ENCODE data around the gene CDCA3. TPM values are rescaled to one million over a fixed set of nuclear protein-coding genes. Genes with fewer than 3 reads are reported as not detected.

CDCA3 gene
- 59.8 and 88.8 TPM in 2 replicates for total RNA-seq (2014; rRNA removed; shearing (Covaris generic))

DNA sequence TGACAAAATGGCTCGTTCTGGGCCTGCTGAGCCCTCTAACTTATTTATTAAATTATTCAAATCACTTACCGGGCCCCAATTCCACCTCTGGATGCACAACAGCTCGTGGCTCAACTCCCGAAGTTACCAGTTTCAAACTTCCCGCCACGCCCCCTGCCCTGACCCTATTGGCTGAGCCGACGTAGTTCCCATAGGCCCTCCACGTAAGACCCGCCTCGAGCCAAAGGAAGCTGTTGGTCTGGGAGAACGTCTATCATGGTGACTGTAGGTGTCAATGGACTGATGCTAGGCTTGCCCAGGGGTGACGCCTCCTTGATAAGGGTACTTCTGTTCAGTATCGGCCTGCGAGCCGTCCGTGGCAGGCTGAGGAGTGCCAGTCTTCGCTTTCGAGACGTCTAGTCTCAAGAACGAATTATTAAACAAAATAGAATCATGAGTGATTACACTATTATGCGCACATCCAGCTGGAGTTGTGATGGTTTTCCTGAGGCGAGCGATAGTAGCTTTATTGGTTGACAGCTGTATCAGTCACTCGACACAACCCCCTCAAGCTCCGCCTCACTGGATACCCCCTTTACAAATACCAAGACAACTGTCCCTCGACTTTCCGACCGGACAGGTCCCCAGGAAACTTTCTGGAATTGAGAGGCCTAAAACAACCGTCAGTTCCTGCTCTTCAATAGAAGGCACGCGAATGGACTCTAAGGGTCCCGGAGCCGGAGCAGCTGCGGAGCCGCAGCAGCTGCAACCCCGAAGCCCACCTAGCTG lies at the start of gene CDCA3:
Gene CDCA3 (minus strand): TSS at position 134 of the 768 bp plus-strand sequence. CDS start 334 bp downstream, outside the sequence.

GRCh38 chr12:6873094-6874014 lies 22.3 kb upstream of the CDCA3 start, which contains the start of gene SPSB2:
Gene SPSB2, minus strand, starts transcription at chr12:6873303. Its CDS starts 402 bp downstream, at chr12:6872901.

GRCh38 chr12:6867413-6868210 lies 16.5 kb upstream of the CDCA3 start, which contains the start of gene TPI1:
Gene TPI1, plus strand, starts transcription at chr12:6867531. Its CDS starts 36 bp downstream, at chr12:6867567.

DNA sequence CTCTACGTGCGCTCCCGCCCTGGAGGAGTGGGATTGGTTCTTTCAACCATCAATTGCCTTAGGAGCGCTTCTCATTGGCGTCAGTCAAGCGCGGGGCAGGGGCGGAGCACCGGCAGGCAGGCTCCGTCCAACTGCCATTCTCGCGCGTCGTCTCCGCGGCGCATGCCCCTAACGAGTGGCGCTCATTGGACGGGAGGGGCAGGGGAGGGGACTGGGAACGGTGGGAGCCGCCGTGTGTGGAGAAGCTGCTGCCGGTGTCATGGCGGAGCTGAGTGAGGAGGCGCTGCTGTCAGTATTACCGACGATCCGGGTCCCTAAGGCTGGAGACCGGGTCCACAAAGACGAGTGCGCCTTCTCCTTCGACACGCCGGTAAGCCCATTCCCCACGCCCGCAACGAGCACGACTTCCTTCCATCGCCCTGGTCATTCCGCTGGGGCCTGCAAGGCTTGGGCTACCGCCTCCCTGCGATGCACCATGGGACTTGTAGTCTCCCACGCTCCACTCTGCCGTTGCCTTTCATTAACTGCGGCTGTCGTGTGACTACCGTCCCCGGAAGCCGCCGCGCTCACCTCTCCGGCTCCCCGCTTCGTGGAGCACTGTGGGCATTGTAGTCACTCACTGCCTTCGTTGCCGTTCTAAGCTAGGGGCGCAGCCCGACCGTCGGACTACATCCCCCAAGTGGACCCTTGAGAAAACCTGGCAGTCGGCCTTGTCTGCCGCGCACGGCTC lies 1.0 kb upstream of the CDCA3 start, which contains the start of gene USP5:
Gene USP5 (plus strand): TSS at position 230 of the 730 bp plus-strand sequence. CDS start 30 bp downstream, at position 260.

DNA sequence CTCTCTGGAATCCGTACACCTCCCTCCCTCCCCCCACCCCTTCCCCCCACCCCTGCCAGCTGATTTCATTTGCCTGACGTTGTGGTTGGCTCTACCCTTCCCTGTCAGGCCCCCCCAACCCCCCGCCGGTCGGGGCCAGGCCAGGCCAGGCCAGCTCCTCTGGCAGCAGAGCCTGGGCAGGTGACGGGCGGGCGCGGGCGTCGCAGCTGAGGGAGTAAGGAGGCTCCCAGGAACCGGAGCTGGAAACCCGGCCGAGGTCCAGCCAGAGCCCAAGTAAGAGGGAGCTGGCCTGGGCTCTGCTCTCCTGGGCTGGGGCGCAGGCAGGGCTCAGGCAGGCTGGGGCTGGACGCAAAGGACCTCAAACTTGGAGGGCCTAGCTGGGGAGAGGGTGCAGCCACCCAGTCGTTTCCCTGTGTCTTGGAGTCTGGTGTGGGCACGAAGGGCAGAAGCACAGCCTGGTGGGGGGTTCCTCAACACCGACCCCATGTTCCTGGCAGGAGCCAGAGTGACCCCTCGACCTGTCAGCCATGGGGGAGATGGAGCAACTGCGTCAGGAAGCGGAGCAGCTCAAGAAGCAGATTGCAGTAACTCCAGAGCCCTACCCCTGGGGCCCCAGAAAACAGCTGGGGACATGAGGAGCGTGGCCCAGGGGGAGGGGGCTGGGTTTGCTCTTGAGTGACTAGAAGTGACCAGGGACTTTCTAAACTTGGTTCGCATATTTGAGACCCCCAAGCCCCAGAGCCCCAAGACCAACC lies 10.1 kb downstream of the CDCA3 start, which contains the start of gene GNB3:
Gene GNB3 (plus strand): TSS at position 165 of the 755 bp plus-strand sequence. CDS start 363 bp downstream, at position 528.

DNA sequence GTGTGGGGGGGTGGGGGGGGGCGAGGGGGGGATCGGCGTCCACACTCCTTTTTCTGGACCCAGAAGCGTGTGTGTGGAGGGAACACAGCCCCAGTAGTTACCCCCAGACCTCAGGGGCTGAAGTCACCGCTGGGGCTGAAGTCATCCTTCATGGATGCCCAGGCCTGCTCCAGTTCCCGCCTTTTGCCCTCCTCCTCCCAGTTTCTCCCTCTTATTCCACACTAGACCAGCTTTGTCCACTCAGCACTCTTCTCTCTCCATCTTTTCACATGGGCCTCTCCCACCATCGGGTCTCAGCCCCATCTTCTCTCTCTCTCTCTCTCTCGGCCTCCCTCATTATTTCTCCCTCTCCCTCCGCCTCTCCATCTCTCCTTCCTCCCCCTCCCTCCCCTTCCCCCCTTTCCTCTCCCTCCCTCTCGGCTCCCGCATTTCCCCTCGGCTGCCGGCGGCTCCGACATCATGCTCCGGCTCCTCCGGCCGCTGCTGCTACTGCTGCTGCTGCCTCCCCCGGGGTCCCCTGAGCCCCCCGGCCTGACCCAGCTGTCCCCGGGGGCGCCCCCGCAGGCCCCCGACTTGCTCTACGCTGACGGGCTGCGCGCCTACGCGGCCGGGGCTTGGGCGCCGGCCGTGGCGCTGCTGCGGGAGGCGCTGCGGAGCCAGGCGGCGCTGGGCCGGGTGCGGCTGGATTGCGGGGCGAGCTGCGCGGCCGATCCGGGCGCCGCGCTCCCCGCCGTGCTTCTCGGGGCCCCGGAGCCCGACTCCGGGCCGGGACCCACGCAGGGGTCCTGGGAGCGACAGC lies 22.9 kb downstream of the CDCA3 start, which contains the start of gene P3H3:
Gene P3H3 (plus strand): TSS at position 426 of the 799 bp plus-strand sequence. CDS start 34 bp downstream, at position 460.

DNA sequence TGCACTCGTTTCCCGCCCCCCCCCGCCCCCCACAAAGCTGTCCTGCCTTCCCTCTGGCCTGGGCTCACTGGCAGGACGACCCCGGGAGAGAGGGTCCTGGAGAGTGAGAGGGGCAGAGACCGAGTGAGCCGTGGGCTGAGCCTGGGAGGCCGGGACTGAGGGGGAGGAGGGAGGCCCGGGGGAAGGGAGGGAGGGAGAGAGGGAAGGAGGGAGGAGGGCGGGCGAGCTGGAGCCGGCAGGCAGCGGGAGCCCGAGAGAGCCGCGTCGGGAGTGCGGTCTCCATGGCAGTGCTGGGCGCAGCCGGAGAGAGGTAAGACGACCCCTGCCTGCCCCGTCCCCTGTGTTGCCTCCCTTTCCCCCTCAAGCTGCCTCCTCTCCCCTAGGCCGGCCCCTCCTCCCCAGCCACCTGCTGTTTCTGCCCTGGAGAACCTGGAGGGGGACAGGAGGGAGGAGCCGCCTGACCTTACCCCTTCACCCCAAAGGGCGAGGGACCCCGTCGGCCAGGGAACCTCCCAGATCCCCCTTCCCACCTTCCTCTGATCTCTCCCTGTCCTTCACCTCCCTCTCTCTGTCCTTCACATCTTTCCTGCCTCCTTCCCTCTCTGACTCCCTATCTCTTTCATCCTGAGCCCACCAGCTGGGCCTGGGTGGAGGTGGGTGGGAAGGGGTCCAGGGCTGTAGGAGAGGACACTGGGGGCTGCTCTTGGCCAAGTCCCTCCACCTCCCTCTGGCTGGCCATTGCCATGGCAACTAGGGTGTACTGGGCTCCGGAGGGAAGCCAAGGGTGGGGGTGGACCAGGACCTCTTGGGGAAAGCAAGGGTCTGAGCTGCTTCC lies 29.3 kb downstream of the CDCA3 start, which contains the start of gene GPR162:
Gene GPR162 (plus strand): TSS at position 231 of the 835 bp plus-strand sequence. CDS start 2,078 bp downstream, outside the sequence.

Other genes starting within 250 kb of the CDCA3 start
- gene CHD4, start 243.9 kb downstream of the CDCA3 start, total RNA-seq (2014; rRNA removed; shearing (Covaris generic)) = 322 and 354 TPM in 2 replicates
- gene LPAR5, start 215.3 kb downstream of the CDCA3 start, total RNA-seq (2014; rRNA removed; shearing (Covaris generic)) = 0.40 and 0.98 TPM in 2 replicates
- not detected in 2 replicates for gene ACRBP, start 203.9 kb downstream of the CDCA3 start, total RNA-seq (2014; rRNA removed; shearing (Covaris generic))
- gene ING4, start 188.2 kb downstream of the CDCA3 start, total RNA-seq (2014; rRNA removed; shearing (Covaris generic)) = 41.6 and 45.4 TPM in 2 replicates
- gene ZNF384, start 161.9 kb downstream of the CDCA3 start, total RNA-seq (2014; rRNA removed; shearing (Covaris generic)) = 32.5 and 32.7 TPM in 2 replicates
- gene PIANP, start 150.5 kb downstream of the CDCA3 start, total RNA-seq (2014; rRNA removed; shearing (Covaris generic)) = 0.08 TPM in 1 of 2 replicates, not detected in the other
- gene COPS7A, start 127.2 kb downstream of the CDCA3 start, total RNA-seq (2014; rRNA removed; shearing (Covaris generic)) = 107 and 109 TPM in 2 replicates
- 248 and 252 TPM in 2 replicates for gene MLF2, start 98.1 kb downstream of the CDCA3 start, total RNA-seq (2014; rRNA removed; shearing (Covaris generic))
- gene PTMS, start 84.9 kb downstream of the CDCA3 start, total RNA-seq (2014; rRNA removed; shearing (Covaris generic)) = 130 and 133 TPM in 2 replicates
- gene LAG3, start 78.8 kb downstream of the CDCA3 start, total RNA-seq (2014; rRNA removed; shearing (Covaris generic)) = 0.64 and 1.4 TPM in 2 replicates
- gene CD4, start 61.8 kb downstream of the CDCA3 start, total RNA-seq (2014; rRNA removed; shearing (Covaris generic)) = 0.04 TPM in 1 of 2 replicates, not detected in the other
- gene GPR162, start 29.5 kb downstream of the CDCA3 start, total RNA-seq (2014; rRNA removed; shearing (Covaris generic)) = 2.7 and 3.7 TPM in 2 replicates
- gene P3H3, start 22.9 kb downstream of the CDCA3 start, total RNA-seq (2014; rRNA removed; shearing (Covaris generic)) = 24.4 and 25.4 TPM in 2 replicates
- 0.60 and 1.5 TPM in 2 replicates for gene GNB3, start 10.4 kb downstream of the CDCA3 start, total RNA-seq (2014; rRNA removed; shearing (Covaris generic))
- 104 and 105 TPM in 2 replicates for gene USP5, start 864 bp upstream of the CDCA3 start, total RNA-seq (2014; rRNA removed; shearing (Covaris generic))
- 1,258 and 1,261 TPM in 2 replicates for gene TPI1, start 16.2 kb upstream of the CDCA3 start, total RNA-seq (2014; rRNA removed; shearing (Covaris generic))
- 16.9 and 18.4 TPM in 2 replicates for gene SPSB2, start 22.0 kb upstream of the CDCA3 start, total RNA-seq (2014; rRNA removed; shearing (Covaris generic))
- gene LRRC23, start 53.5 kb upstream of the CDCA3 start, total RNA-seq (2014; rRNA removed; shearing (Covaris generic)) = 12.7 and 15.2 TPM in 2 replicates
- 19.2 and 23.8 TPM in 2 replicates for gene ENO2, start 63.3 kb upstream of the CDCA3 start, total RNA-seq (2014; rRNA removed; shearing (Covaris generic))
- 29.4 and 29.8 TPM in 2 replicates for gene ATN1, start 76.7 kb upstream of the CDCA3 start, total RNA-seq (2014; rRNA removed; shearing (Covaris generic))
- gene RNU7-1, start 92.5 kb upstream of the CDCA3 start, total RNA-seq (2014; rRNA removed; shearing (Covaris generic)) = not detected in 2 replicates
- gene C12orf57, start 92.7 kb upstream of the CDCA3 start, total RNA-seq (2014; rRNA removed; shearing (Covaris generic)) = 295 and 346 TPM in 2 replicates
- gene PTPN6, start 100.1 kb upstream of the CDCA3 start, total RNA-seq (2014; rRNA removed; shearing (Covaris generic)) = 0.88 and 2.8 TPM in 2 replicates
- gene PHB2, start 119.4 kb upstream of the CDCA3 start, total RNA-seq (2014; rRNA removed; shearing (Covaris generic)) = 604 and 712 TPM in 2 replicates
- gene EMG1, start 119.6 kb upstream of the CDCA3 start, total RNA-seq (2014; rRNA removed; shearing (Covaris generic)) = 154 and 183 TPM in 2 replicates
- 21.9 and 22.5 TPM in 2 replicates for gene LPCAT3, start 167.2 kb upstream of the CDCA3 start, total RNA-seq (2014; rRNA removed; shearing (Covaris generic))
- gene C1S, start 209.4 kb upstream of the CDCA3 start, total RNA-seq (2014; rRNA removed; shearing (Covaris generic)) = 1.2 and 4.3 TPM in 2 replicates
- gene C1R, start 241.2 kb upstream of the CDCA3 start, total RNA-seq (2014; rRNA removed; shearing (Covaris generic)) = 4.4 and 5.3 TPM in 2 replicates